Tibial nerve (tissue), 3 donors: Measurements from ENCODE around the gene SLC25A21.

ENCODE experiments used
- POLR2A ChIP-seq, 2 donors: fragments of 450-650 bp; IDR thresholded peaks; one replicate each; pipeline ENCODE4 v1.6.1; 2017; ENCODE audit warnings: antibody characterized with exemption in 2 of 2, mild to moderate bottlenecking in 2 of 2, moderate library complexity in 2 of 2
- TF ChIP-seq, protein P1 (sequence below), 5 experiments: fragments of 200-600 bp in 3 of 5; fragments of 450-650 bp in 2 of 5; sonication (generic) in 3 of 5; IDR thresholded peaks; one replicate each; pipeline ENCODE4 v1.5.1; 2016 to 2019; ENCODE audit warnings: antibody characterized with exemption in 5 of 5, mild to moderate bottlenecking in 3 of 5, moderate library complexity in 2 of 5

DNA sequence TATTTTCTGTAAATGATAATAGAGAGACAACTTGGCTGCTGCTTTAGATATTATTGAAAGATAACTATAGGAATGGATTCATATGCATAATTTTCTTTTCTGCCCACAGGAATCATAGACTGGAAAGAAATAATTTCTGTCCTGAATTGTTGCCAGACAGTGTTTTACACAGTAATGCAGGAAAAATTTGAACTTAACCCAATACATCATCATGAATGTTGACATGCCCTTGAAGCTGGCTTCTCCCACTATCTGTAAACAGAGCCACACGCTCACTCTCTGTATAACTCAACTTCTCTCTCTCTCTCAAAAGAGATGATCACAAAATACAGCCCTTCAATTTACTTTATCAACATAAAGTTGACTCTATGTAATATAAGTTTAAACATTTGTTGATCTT is 454.2 kb downstream of the SLC25A21 start:
- TF ChIP-seq, protein P1, sequence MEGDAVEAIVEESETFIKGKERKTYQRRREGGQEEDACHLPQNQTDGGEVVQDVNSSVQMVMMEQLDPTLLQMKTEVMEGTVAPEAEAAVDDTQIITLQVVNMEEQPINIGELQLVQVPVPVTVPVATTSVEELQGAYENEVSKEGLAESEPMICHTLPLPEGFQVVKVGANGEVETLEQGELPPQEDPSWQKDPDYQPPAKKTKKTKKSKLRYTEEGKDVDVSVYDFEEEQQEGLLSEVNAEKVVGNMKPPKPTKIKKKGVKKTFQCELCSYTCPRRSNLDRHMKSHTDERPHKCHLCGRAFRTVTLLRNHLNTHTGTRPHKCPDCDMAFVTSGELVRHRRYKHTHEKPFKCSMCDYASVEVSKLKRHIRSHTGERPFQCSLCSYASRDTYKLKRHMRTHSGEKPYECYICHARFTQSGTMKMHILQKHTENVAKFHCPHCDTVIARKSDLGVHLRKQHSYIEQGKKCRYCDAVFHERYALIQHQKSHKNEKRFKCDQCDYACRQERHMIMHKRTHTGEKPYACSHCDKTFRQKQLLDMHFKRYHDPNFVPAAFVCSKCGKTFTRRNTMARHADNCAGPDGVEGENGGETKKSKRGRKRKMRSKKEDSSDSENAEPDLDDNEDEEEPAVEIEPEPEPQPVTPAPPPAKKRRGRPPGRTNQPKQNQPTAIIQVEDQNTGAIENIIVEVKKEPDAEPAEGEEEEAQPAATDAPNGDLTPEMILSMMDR (IDR thresholded peaks at IDR 0.05) = no peak
- TF ChIP-seq POLR2A (IDR thresholded peaks at IDR 0.05) = no peak
